HuH-7.5 (cell line): ENCODE data around the gene SPOP.

Source experiments
- DNase-seq: peaks from one replicate; pipeline ENCODE4 v3.0.0; 2011; ENCODE audit warnings: low spot score

SPOP gene

GRCh38 chr17:49613182-49613800 is 64.6 kb downstream of the SPOP start:
- no peak for DNase-seq

DNA sequence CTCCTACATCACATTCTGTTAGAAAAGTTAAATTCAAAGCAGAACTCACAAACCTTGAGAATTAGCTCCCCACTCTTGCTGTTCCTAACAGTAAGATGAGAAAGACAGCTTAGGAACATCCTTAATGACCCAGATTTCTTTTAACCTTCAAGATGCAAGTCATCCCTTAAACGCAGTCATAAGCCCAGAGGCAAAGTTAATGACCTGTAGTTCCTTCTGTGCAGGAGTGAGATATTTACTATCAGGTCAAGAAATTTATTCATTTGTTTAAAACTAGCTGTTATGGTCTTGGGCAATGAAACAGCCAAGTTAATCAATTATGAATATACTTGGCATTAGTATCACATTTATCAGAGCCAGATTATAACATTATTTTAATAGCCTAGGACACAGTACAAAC is 65.2 kb downstream of the SPOP start:
- DNase-seq = no peak

- no peak for DNase-seq
These were observed 66.9 kb downstream of the SPOP start for GRCh38 chr17:49610883-49611584.

DNA sequence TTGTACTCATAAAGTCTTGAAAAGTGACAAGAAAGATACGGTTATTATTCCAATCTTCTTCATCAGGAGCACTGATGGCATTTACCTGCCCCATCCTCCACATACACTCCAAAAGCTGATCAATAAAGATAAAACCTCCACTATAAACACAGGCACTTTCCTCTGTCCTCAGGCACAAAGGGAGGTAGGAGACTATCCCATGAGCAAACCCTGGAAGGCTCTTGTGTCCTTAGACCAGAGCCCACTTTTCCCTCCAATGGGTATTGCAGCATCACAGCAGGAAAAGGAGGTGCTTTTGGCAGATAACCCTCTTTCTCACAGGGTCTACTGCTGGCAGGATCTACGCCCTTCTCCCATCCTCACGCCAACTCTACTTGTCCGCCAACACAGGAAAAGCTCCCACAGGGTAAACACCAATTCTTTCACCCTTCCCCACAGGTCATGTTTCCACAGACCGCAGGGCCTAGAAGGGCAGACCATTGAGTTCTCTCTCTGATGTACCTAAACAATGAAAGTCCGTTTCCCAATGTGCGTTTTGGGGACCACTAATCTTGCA is 73.5 kb downstream of the SPOP start:
- DNase-seq = no peak

GRCh38 chr17:49603720-49604119 is 74.2 kb downstream of the SPOP start:
- DNase-seq = no peak

- DNase-seq = no peak
These were observed 74.7 kb downstream of the SPOP start for GRCh38 chr17:49603238-49603637.

DNA sequence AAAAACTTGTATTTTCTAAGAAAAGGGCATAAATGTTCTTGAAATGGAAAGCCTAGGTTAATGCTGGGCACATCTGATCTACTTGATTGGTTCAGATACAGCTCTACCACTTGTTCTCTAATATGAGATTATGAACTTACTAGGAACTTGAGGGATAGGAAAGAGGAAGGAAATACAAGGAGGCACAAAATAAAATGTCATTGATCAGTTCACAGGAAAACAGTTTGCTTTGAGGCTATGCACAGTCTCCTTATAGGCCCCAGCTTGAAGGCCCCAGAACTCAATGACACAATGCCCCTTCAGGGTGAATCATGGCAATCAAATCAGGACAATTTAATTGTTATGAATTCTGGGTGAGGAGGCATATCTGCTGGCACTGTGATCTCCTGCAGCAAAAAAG is 75.1 kb downstream of the SPOP start:
- DNase-seq = no peak

- no peak for DNase-seq
These were observed 76.9 kb downstream of the SPOP start for GRCh38 chr17:49600949-49601348.

GRCh38 chr17:49598918-49599317 is 79.0 kb downstream of the SPOP start:
- DNase-seq = no peak

- no peak for DNase-seq
These were observed 79.8 kb downstream of the SPOP start for GRCh38 chr17:49597928-49598655.

DNA sequence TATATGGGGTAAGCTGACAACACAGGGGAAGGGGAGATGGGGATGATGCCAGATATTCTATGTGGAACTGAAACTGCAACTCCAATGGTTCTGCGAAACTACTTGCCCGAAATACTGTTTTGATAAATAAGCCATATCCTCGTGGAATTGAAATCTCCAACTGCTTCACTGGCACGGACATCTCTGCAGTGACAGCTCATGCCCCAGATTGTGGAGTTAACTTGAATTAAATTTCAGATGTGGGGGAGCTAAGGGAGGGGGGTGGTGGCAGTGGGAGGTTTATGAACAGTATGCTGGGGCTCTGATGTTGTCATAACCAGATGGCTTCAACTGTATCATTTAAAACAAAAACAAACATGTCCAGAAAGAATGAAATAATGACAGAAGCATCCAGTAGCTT is 80.5 kb downstream of the SPOP start:
- DNase-seq = no peak

- no peak for DNase-seq
These were observed 81.2 kb downstream of the SPOP start for GRCh38 chr17:49596613-49597244.

DNA sequence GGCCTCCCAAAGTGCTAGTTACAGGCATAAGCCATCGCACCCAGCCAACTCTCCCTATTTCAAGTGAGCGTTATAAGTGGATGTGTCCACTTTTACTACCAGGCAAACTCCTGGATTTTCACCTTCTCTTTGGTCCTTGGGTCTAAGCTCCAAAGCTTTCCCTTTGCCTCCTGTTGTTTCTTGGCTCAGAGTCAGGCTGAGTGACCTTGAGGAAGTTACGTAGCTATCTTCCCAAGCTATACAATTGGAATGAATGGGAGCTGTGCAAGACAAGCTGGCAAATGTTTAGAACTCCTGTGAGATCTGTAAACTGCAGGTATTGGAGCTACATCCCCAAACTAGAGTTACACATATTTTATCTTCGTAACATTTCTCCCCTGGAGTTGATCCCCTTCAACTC is 81.9 kb downstream of the SPOP start:
- no peak for DNase-seq

- no peak for DNase-seq
These were observed 82.6 kb downstream of the SPOP start for GRCh38 chr17:49595328-49595727.

GRCh38 chr17:49592263-49592662 is 85.6 kb downstream of the SPOP start:
- DNase-seq = no peak

- DNase-seq = no peak
These were observed 87.0 kb downstream of the SPOP start for GRCh38 chr17:49590874-49591273.

DNA sequence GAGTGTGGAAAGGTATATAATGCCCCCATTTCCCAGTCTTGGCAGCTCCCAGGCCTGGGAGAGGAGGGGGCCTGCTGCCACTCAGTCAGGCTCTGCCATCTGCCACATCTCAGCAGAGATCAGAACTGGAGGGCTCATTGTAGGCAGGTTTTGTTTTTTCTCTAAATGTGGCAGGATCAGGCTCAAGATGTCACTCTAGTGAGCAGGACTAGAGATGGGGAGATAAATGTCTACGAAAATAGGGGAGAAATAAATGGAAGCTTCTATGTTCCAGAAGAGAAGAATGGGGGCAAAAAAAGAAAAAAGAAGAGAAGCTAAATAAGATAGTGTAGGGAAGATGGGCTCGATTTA is 88.3 kb downstream of the SPOP start:
- no peak for DNase-seq

GRCh38 chr17:49588726-49589576 is 88.9 kb downstream of the SPOP start:
- DNase-seq = no peak

DNA sequence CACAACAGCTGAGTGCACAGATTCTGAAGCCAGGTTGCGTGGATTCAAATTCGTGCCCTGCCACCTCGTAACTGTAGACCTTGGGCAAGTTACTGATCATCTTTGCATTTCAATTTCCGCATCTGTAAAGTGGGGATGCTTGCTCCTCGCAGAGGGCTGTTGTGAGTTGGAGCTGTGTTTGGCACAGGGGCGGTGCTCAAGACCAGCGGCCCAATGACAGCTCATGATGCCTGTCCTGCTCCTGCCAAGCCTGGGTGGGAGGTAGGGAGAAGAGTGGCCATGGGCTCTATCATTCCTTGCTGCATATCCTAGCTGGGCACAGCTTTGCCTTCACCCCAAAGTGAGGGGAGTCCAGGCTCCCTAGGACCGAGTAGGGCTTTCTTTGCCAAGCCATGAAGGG is 89.6 kb downstream of the SPOP start:
- DNase-seq = no peak

GRCh38 chr17:49587366-49588073 is 90.4 kb downstream of the SPOP start:
- DNase-seq = no peak

- peak; percentile 61 for DNase-seq
These were observed 92.4 kb downstream of the SPOP start for GRCh38 chr17:49585422-49586027.
